GM13977 (cell line): ENCODE data around the gene FILIP1L.
A peak's percentile ranks its signal among the peaks of the same experiment; 100 is the strongest.
"Not testable (repeated sequence)": the region's sequence is repeated elsewhere in the genome, so short reads cannot be mapped to it uniquely, and the experiment has no call there.

ENCODE experiments used
- DNase-seq: peaks from one replicate; pipeline ENCODE4 v3.0.0; 2012; ENCODE audit warnings: low spot score
- CTCF ChIP-seq: IDR thresholded peaks from 2 replicates; pipeline ENCODE4 v1.5.1; 2012; ENCODE audit warnings: mild to moderate bottlenecking, control low read depth; ENCODE audit not compliant: insufficient read depth; ENCODE audit errors: extremely low read depth, missing control alignments
- in situ Hi-C: fragments of 300-500 bp; cut with MboI; formaldehyde crosslinking; loops from one replicate; pipeline ENCODE4 v1.12.0; 2022; ENCODE audit warnings: low sequenced_read_pairs, low pct_unique_long_range_greater_than_20kb, mixed read lengths, inconsistent platforms; ENCODE audit not compliant: unreplicated experiment

FILIP1L gene

GRCh38 chr3:100097919-100098783, 16.1 kb downstream of the FILIP1L start:
- no peak for DNase-seq
- in situ Hi-C loops, result no loop called here
- TF ChIP-seq CTCF, result no peak

- no peak for DNase-seq
- in situ Hi-C loops, result no loop called here
- no peak for TF ChIP-seq CTCF
These were observed 17.4 kb downstream of the FILIP1L start for GRCh38 chr3:100096866-100097265.

GRCh38 chr3:100096286-100096685, 18.0 kb downstream of the FILIP1L start:
- DNase-seq, result not testable (repeated sequence)

GRCh38 chr3:100093831-100094230, 20.5 kb downstream of the FILIP1L start:
- DNase-seq, result no peak
- in situ Hi-C loops, result no loop called here
- no peak for TF ChIP-seq CTCF

More at GRCh38 chr3:100096286-100096685, 18.0 kb downstream of the FILIP1L start:
- in situ Hi-C loops, result not testable (repeated sequence)

GRCh38 chr3:100090669-100091005, 23.7 kb downstream of the FILIP1L start:
- no peak for DNase-seq
- no peak for TF ChIP-seq CTCF
- in situ Hi-C loops, result no loop called here

GRCh38 chr3:100089812-100090668, 24.3 kb downstream of the FILIP1L start:
- peak; percentile 39 for TF ChIP-seq CTCF
- peak; percentile 21 for DNase-seq
- in situ Hi-C loops, result no loop called here
